IMR-90 (cell line): ENCODE measurements around the gene ANTXR2. TPM values are rescaled to one million over a fixed set of nuclear protein-coding genes. Genes with fewer than 3 reads are reported as not detected.

ENCODE experiments used
- ATAC-seq: fragments of 200-7000 bp; cut with Tn5 transposase; 2 replicates; pipeline ENCODE4 v1.9.1; 2020; ENCODE audit warnings: low read depth, mild to moderate bottlenecking, moderate library complexity
- BruUV-seq: library from RNA; stranded (reverse); fragments of 400-500 nt; replicated peaks from 2 replicates; lab custom pipeline; 2021; lab: Mats Ljungman, UMichigan
- CTCF ChIA-PET: fragments of 300-600 bp; formaldehyde crosslinking; extraction: SDS; loops from one replicate; lab custom pipeline; 2021; ENCODE audit warnings: antibody characterized with exemption; lab: Yijun Ruan, JAX
- POLR2A ChIA-PET: fragments of 300-600 bp; sonication (Branson Sonifier 250); formaldehyde crosslinking; loops from one replicate; lab custom pipeline; 2022; ENCODE audit warnings: antibody characterized with exemption; ENCODE audit not compliant: unreplicated experiment; lab: Charles Lee
- DNase-seq: peaks from one replicate; pipeline ENCODE4 v3.0.0; 2013
- H2AFZ ChIP-seq: replicated peaks from 2 replicates; pipeline ENCODE3; 2013; ENCODE audit warnings: low read length, mild to moderate bottlenecking; ENCODE audit not compliant: poor library complexity
- H2AK5ac ChIP-seq: 2 replicates; pipeline ENCODE4 v1.6.1; 2013; ENCODE audit warnings: low read depth, low read length, inconsistent platforms
- H2AK9ac ChIP-seq: replicated peaks from 2 replicates; pipeline ENCODE3; 2013; ENCODE audit warnings: mild to moderate bottlenecking, low read depth, low read length, moderate library complexity; ENCODE audit not compliant: poor library complexity
- H2BK120ac ChIP-seq: 2 replicates; pipeline ENCODE4 v1.6.1; 2013; ENCODE audit warnings: low read depth, low read length, inconsistent platforms
- H2BK15ac ChIP-seq: 3 replicates; pipeline ENCODE4 v1.6.1; 2013; ENCODE audit warnings: low read depth, low read length, inconsistent platforms
- H2BK20ac ChIP-seq: 2 replicates; pipeline ENCODE4 v1.6.1; 2013; ENCODE audit warnings: low read depth, mild to moderate bottlenecking, inconsistent platforms, low read length, moderate library complexity
- H2BK5ac ChIP-seq: 2 replicates; pipeline ENCODE4 v1.6.1; 2013; ENCODE audit warnings: mild to moderate bottlenecking, low read depth, low read length, inconsistent platforms; ENCODE audit not compliant: poor library complexity, severe bottlenecking
- H3K14ac ChIP-seq: replicated peaks from 2 replicates; pipeline ENCODE4 v1.6.1; 2013; ENCODE audit warnings: low read depth, low read length, inconsistent platforms
- H3K18ac ChIP-seq: 2 replicates; pipeline ENCODE4 v1.6.1; 2013; ENCODE audit warnings: low read depth, low read length, control low read depth
- H3K23ac ChIP-seq: 2 replicates; pipeline ENCODE4 v1.6.1; 2013; ENCODE audit warnings: low read depth, low read length, inconsistent platforms
- H3K27ac ChIP-seq: 2 replicates; pipeline ENCODE4 v1.5.1; 2013; ENCODE audit warnings: mild to moderate bottlenecking, control low read depth, low read length; ENCODE audit not compliant: insufficient read depth
- H3K27me3 ChIP-seq: 2 replicates; pipeline ENCODE4 v1.6.1; 2013; ENCODE audit warnings: low read length; ENCODE audit not compliant: control insufficient read depth, insufficient read depth
- H3K36me3 ChIP-seq: 2 replicates; pipeline ENCODE4 v1.6.1; 2013; ENCODE audit warnings: low read length, mixed read lengths; ENCODE audit not compliant: control insufficient read depth, insufficient read depth
- H3K4ac ChIP-seq: 2 replicates; pipeline ENCODE4 v1.6.1; 2013; ENCODE audit warnings: low read depth, low read length, inconsistent platforms
- H3K4me1 ChIP-seq: 2 replicates; pipeline ENCODE4 v1.6.1; 2013; ENCODE audit warnings: low read length, mixed read lengths; ENCODE audit not compliant: control insufficient read depth, insufficient read depth
- H3K4me2 ChIP-seq: 2 replicates; pipeline ENCODE4 v1.6.1; 2013; ENCODE audit warnings: low read depth, mild to moderate bottlenecking, control low read depth, low read length, moderate library complexity
- H3K4me3 ChIP-seq: 2 replicates; pipeline ENCODE4 v1.5.1; 2013; ENCODE audit warnings: low read depth, mild to moderate bottlenecking, control low read depth, low read length, moderate library complexity; ENCODE audit not compliant: insufficient read depth
- H3K56ac ChIP-seq: 2 replicates; pipeline ENCODE4 v1.6.1; 2013; ENCODE audit warnings: low read length, inconsistent platforms; ENCODE audit not compliant: insufficient read depth; ENCODE audit errors: extremely low read depth
- H3K79me1 ChIP-seq, 2 experiments: 2 replicates each; pipeline ENCODE4 v1.6.1; 2013; ENCODE audit warnings: low read length in 2 of 2, inconsistent platforms in 1 of 2, low read depth in 1 of 2
- H3K9ac ChIP-seq: 2 replicates; pipeline ENCODE4 v1.6.1; 2013; ENCODE audit warnings: low read depth, low read length, control low read depth
- H3K9me1 ChIP-seq: 2 replicates; pipeline ENCODE4 v1.6.1; 2013; ENCODE audit warnings: low read length, inconsistent platforms; ENCODE audit not compliant: insufficient read depth
- H3K9me3 ChIP-seq: 2 replicates; pipeline ENCODE4 v1.6.1; 2013; ENCODE audit warnings: low read length; ENCODE audit not compliant: control insufficient read depth, insufficient read depth
- H4K20me1 ChIP-seq: 2 replicates; pipeline ENCODE4 v1.6.1; 2013; ENCODE audit warnings: low read length, inconsistent platforms; ENCODE audit not compliant: insufficient read depth
- H4K5ac ChIP-seq: 2 replicates; pipeline ENCODE4 v1.6.1; 2013; ENCODE audit warnings: mild to moderate bottlenecking, low read depth, low read length, control low read depth
- H4K8ac ChIP-seq, 2 experiments: 2 replicates each; pipeline ENCODE4 v1.6.1; 2013; ENCODE audit warnings: low read depth in 2 of 2, low read length in 2 of 2, control low read depth in 1 of 2, inconsistent platforms in 1 of 2
- H4K91ac ChIP-seq: 2 replicates; pipeline ENCODE4 v1.6.1; 2013; ENCODE audit warnings: low read depth, low read length, inconsistent platforms; ENCODE audit not compliant: insufficient read depth
- MAFK ChIP-seq: IDR thresholded peaks from 2 replicates; pipeline ENCODE4 v1.6.1; 2012; ENCODE audit warnings: low read depth, low read length, improper control_type of control experiment
- POLR2A ChIP-seq: IDR thresholded peaks from 2 replicates; pipeline ENCODE4 v1.6.1; 2012; ENCODE audit warnings: mild to moderate bottlenecking, low read depth, low read length
- WGBS, 2 experiments: methylation state at CpG; one replicate each; pipeline versions ENCODE4 v1.1.5 to v1.1.7; 2013; ENCODE audit warnings: missing lambda C conversion rate in 2 of 2; ENCODE audit not compliant: insufficient read length in 1 of 2; ENCODE audit errors: extremely low coverage in 2 of 2; 5-methylcytosine and 5-hydroxymethylcytosine counted together
- dilution Hi-C: fragments of 300-500 bp; cut with HindIII; formaldehyde crosslinking; loops from one replicate; pipeline ENCODE4 v1.14.3; 2018; ENCODE audit warnings: low sequenced_read_pairs; ENCODE audit not compliant: unreplicated experiment
- in situ Hi-C: fragments of 300-500 bp; cut with MboI; formaldehyde crosslinking; loops from 3 replicates; pipeline ENCODE4 v1.14.3; 2019; ENCODE audit warnings: low sequenced_read_pairs, inconsistent platforms, mixed read lengths
- intact Hi-C: fragments of 100-400 bp; cut with micrococcal nuclease; formaldehyde crosslinking; loops from 2 replicates; pipeline ENCODE4 v1.10.0; 2022
- polyA plus RNA-seq, 3 experiments: library from polyadenylated mRNA; depleted of rRNA; stranded (reverse); fragments of >200 nt; gene quantifications; 2 replicates each; pipeline ENCODE4 v1.2.3, GENCODE V29; 2012; ENCODE audit warnings: low replicate concordance in 1 of 3
- total RNA-seq: library from RNA; depleted of rRNA; stranded (reverse); fragments of >200 nt; gene quantifications from 2 replicates; pipeline ENCODE4 v1.2.3, GENCODE V29; 2012

Gene ANTXR2
- total and polyA plus RNA-seq, 2 of the 4 experiments (the other 2 are of a cell fraction) = 46.8 to 88.5 TPM

GRCh38 chr4:79958466-79959264 is 114.4 kb downstream of the ANTXR2 start:
- no peak overlapping the region for H3K4me3 ChIP-seq
- no peak overlapping the region for H2BK120ac ChIP-seq
- no peak overlapping the region for H4K8ac ChIP-seq
- H3K18ac ChIP-seq = no peak overlapping the region; the same call in 1 of the 2 replicates
- no peaks in the 10 kb centered on the region for H3K36me3 ChIP-seq
- dilution Hi-C loops (no loop called here), in situ Hi-C loops (no loop called here), intact Hi-C loops (no loop called here)
- no peak overlapping the region for H2AK9ac ChIP-seq
- peaks cover 2% of the 10 kb centered on the region for H3K9me1 ChIP-seq
- H2AK5ac ChIP-seq = no peak overlapping the region
- ChIA-PET POLR2A (no interaction called here), CTCF (no interaction called here)
- H3K27ac ChIP-seq = no peak overlapping the region
- TF ChIP-seq POLR2A = no peak
- peak; percentile 53 for TF ChIP-seq MAFK
- peak overlapping the region; percentile 13 for H2BK5ac ChIP-seq
- no TSS peak for BruUV-seq
- DNase-seq = no peak
- H4K20me1 ChIP-seq = no peaks in the 10 kb centered on the region
- H3K23ac ChIP-seq = no peak overlapping the region
- no CpG with 5 or more reads among the region's 5 CpGs for WGBS, 2 experiments
- H3K79me1 ChIP-seq = peaks cover 10 to 13% of the 10 kb centered on the region in 2 experiments; a peak in 3 of 4 replicates
- H3K4ac ChIP-seq = no peak overlapping the region
- no peak overlapping the region for H3K9ac ChIP-seq
- H3K14ac ChIP-seq = no peak overlapping the region
- H2BK20ac ChIP-seq = no peak overlapping the region
- H2BK15ac ChIP-seq = no peak overlapping the region
- H3K4me2 ChIP-seq = no peak overlapping the region
- H3K9me3 ChIP-seq = no peaks in the 10 kb centered on the region
- no peak for ATAC-seq
- H3K4me1 ChIP-seq = no peaks in the 10 kb centered on the region; the same call in 1 of the 2 replicates
- H3K27me3 ChIP-seq = no peaks in the 10 kb centered on the region
- no peak overlapping the region for H2AFZ ChIP-seq
- no peak overlapping the region; the same call in 1 of the 2 replicates for H4K5ac ChIP-seq
- H4K91ac ChIP-seq = no peak overlapping the region
- H3K56ac ChIP-seq = no peak overlapping the region
